B cell (primary cell): ENCODE measurements around the gene GABRR3. TPM values are rescaled to one million over a fixed set of nuclear protein-coding genes. Genes with fewer than 3 reads are reported as not detected.

Source experiments
- ATAC-seq: fragments of 200-7000 bp; cut with Tn5 transposase; one replicate; pipeline ENCODE4 v1.10.0; 2021; ENCODE audit warnings: low read depth, mild to moderate bottlenecking, moderate number of reproducible peaks, moderate library complexity
- CTCF ChIA-PET: fragments of 350-600 bp; sonication (Branson Sonifier 250); formaldehyde crosslinking; loops from one replicate; lab custom pipeline; 2021; ENCODE audit warnings: antibody characterized with exemption, inconsistent platforms; lab: Charles Lee
- POLR2A ChIA-PET: fragments of 350-600 bp; sonication (Branson Sonifier 250); formaldehyde crosslinking; loops from one replicate; lab custom pipeline; 2021; ENCODE audit warnings: antibody characterized with exemption; lab: Charles Lee
- DNase-seq: peaks from one replicate; pipeline ENCODE4 v3.0.0; 2013
- H2AFZ ChIP-seq: 2 replicates; pipeline ENCODE4 v1.6.1; 2012; ENCODE audit warnings: mild to moderate bottlenecking, low read depth, low read length; ENCODE audit not compliant: insufficient read depth, poor library complexity, severe bottlenecking
- H3K27ac ChIP-seq, 2 donors: 1 replicate in 1 of 2; 2 replicates in 1 of 2; pipeline ENCODE4 v1.5.1; 2012 to 2013; ENCODE audit warnings: low read length in 2 of 2, mild to moderate bottlenecking in 2 of 2, moderate library complexity in 1 of 2
- H3K27me3 ChIP-seq, 4 experiments: fragments of 200-600 bp in 1 of 4; sonication (generic) in 1 of 4; replicated peaks in 1 of 4; 1 replicate in 2 of 4; 2 replicates in 2 of 4; pipeline versions ENCODE4 v1.6.1 to v1.7.0; 2013 to 2016; ENCODE audit warnings: low read length in 3 of 4, mild to moderate bottlenecking in 2 of 4, mixed read lengths in 1 of 4, moderate library complexity in 1 of 4; ENCODE audit not compliant: insufficient read depth in 4 of 4, control insufficient read depth in 3 of 4; ENCODE audit errors: control extremely low read depth in 1 of 4
- H3K36me3 ChIP-seq, 2 experiments: replicated peaks in 1 of 2; 1 replicate in 1 of 2; 2 replicates in 1 of 2; pipeline versions ENCODE4 v1.6.1 to v1.7.1; 2013; ENCODE audit warnings: low read length in 1 of 2; ENCODE audit not compliant: insufficient read depth in 2 of 2, control insufficient read depth in 1 of 2; ENCODE audit errors: control extremely low read depth in 1 of 2, extremely low read depth in 1 of 2
- H3K4me1 ChIP-seq, 2 donors: fragments of 200-600 bp in 1 of 2; sonication (generic) in 1 of 2; 1 replicate in 1 of 2; 2 replicates in 1 of 2; pipeline versions ENCODE4 v1.5.1 to v1.6.1; 2013 to 2017; ENCODE audit warnings: low read length in 2 of 2; ENCODE audit not compliant: control insufficient read depth in 2 of 2, insufficient read depth in 2 of 2
- H3K4me2 ChIP-seq: replicated peaks from 2 replicates; pipeline ENCODE3; 2012; ENCODE audit warnings: mild to moderate bottlenecking, low read depth, low read length; ENCODE audit not compliant: poor library complexity, severe bottlenecking
- H3K4me3 ChIP-seq, 5 experiments: fragments of 200-600 bp in 1 of 5; sonication (generic) in 1 of 5; 1 replicate in 3 of 5; 2 replicates in 2 of 5; pipeline versions ENCODE4 v1.5.1 to v1.7.0; 2011 to 2016; ENCODE audit warnings: low read length in 4 of 5, mild to moderate bottlenecking in 4 of 5, low read depth in 2 of 5, control low read depth in 1 of 5, moderate library complexity in 1 of 5; ENCODE audit not compliant: insufficient read depth in 1 of 5; ENCODE audit errors: control extremely low read depth in 1 of 5, extremely low read depth in 1 of 5
- H3K79me2 ChIP-seq: fragments of 200-600 bp; sonication (generic); one replicate; pipeline ENCODE4 v1.6.0; 2016; ENCODE audit warnings: low read length; ENCODE audit not compliant: control insufficient read depth, insufficient read depth
- H3K9ac ChIP-seq: fragments of 200-600 bp; sonication (generic); 2 replicates; pipeline ENCODE4 v1.6.1; 2017; ENCODE audit warnings: mild to moderate bottlenecking, low read length, moderate library complexity
- H3K9me3 ChIP-seq, 3 donors: one replicate each; pipeline versions ENCODE4 v1.6.1 to v1.7.1; 2013; ENCODE audit warnings: low read length in 2 of 3; ENCODE audit not compliant: control insufficient read depth in 2 of 3, insufficient read depth in 1 of 3; ENCODE audit errors: control extremely low read depth in 1 of 3
- H4K20me1 ChIP-seq: 2 replicates; pipeline ENCODE4 v1.6.0; 2012; ENCODE audit warnings: mild to moderate bottlenecking, low read length; ENCODE audit not compliant: insufficient read depth, control insufficient read depth, poor library complexity, severe bottlenecking
- H3K27ac Mint-ChIP-seq: one replicate; pipeline ENCODE4 v1.8.0; 2021; ENCODE audit warnings: mixed read lengths
- H3K27me3 Mint-ChIP-seq: one replicate; pipeline ENCODE4 v1.8.0; 2021; ENCODE audit warnings: mixed read lengths
- H3K4me1 Mint-ChIP-seq: one replicate; pipeline ENCODE4 v1.8.0; 2021; ENCODE audit warnings: mixed read lengths
- H3K4me3 Mint-ChIP-seq: one replicate; pipeline ENCODE4 v1.8.0; 2021; ENCODE audit warnings: mixed read lengths
- H3K9me3 Mint-ChIP-seq: one replicate; pipeline ENCODE4 v1.8.0; 2022; ENCODE audit warnings: mixed read lengths; ENCODE audit not compliant: insufficient read depth
- EZH2 ChIP-seq: IDR thresholded peaks from 2 replicates; pipeline ENCODE4 v1.6.1; 2012; ENCODE audit warnings: borderline replicate concordance, low read depth, mild to moderate bottlenecking, moderate library complexity, low read length; ENCODE audit not compliant: insufficient read depth, poor library complexity, severe bottlenecking
- WGBS: methylation state at CpG from one replicate; pipeline ENCODE4 v1.1.5; 2013; ENCODE audit warnings: missing lambda C conversion rate; ENCODE audit not compliant: insufficient coverage; 5-methylcytosine and 5-hydroxymethylcytosine counted together
- intact Hi-C: fragments of 100-400 bp; cut with micrococcal nuclease; formaldehyde crosslinking; loops from one replicate; pipeline ENCODE4 v1.10.0; 2022
- polyA plus RNA-seq: library from polyadenylated mRNA; depleted of rRNA; stranded (reverse); fragments of >200 nt; gene quantifications from 2 replicates; pipeline ENCODE4 v1.2.3, GENCODE V29; 2012
- total RNA-seq, 2 donors: library from RNA; stranded (reverse); fragments of 120-200 nt in 1 of 2; gene quantifications; 1 replicate in 1 of 2; 2 replicates in 1 of 2; pipeline versions ENCODE4 v1.2.3 to v1.2.4, GENCODE V29; 2013 to 2022
- TF ChIP-seq, protein P1 (sequence below): fragments of 200-600 bp; IDR thresholded peaks from one replicate; pipeline ENCODE4 v1.8.0; 2022; ENCODE audit warnings: antibody characterized with exemption, mild to moderate bottlenecking

Gene GABRR3
- total and polyA plus RNA-seq, 2 donors (not counting 1 experiment from before 2014, with no cell fraction given), result not detected

DNA sequence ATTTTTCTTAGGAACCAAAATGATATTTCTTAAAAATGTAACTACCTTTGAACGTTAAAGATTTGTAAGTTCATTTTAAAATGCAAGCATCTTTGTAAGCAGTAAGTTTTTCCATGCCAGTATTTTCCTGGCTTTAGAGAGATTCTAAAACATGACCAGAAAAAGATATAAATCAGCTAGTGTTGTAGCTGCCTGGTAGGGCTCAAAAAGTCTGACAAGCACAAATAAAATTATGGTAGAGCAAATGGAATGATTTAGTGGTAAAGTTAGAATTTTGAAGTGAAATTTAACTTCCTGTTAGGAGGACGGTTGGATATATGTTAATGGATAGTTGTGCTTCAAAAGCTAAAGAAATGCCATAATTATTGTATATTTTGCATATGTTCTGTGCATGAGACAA, 29.7 kb downstream of the GABRR3 start:
- no CpG with 5 or more reads among the region's 2 CpGs for WGBS
- H3K9me3 Mint-ChIP-seq, result no peaks in the 10 kb centered on the region
- intact Hi-C loops, result loop anchor here (5.0 kb wide), 1 partner anchor 93 kb away; no protein-coding TSS in a partner anchor
- Histone ChIP-seq H2AFZ (no peak overlapping the region), H3K4me2 (no peak overlapping the region), H3K36me3 (no peaks in the 10 kb centered on the region), H3K4me3 (no peak overlapping the region), H3K27ac (no peak overlapping the region), H3K9ac (no peak overlapping the region), H3K9me3 (no peaks in the 10 kb centered on the region), H3K27me3 (no peaks in the 10 kb centered on the region), H3K4me1 (peaks cover 8 to 18% of the 10 kb centered on the region in 2 donors), H4K20me1 (no peaks in the 10 kb centered on the region), H3K79me2 (no peaks in the 10 kb centered on the region)
- H3K27ac Mint-ChIP-seq, result no peak overlapping the region
- POLR2A ChIA-PET, result no interaction called here
- no peak overlapping the region for H3K4me3 Mint-ChIP-seq
- TF ChIP-seq, protein P1, sequence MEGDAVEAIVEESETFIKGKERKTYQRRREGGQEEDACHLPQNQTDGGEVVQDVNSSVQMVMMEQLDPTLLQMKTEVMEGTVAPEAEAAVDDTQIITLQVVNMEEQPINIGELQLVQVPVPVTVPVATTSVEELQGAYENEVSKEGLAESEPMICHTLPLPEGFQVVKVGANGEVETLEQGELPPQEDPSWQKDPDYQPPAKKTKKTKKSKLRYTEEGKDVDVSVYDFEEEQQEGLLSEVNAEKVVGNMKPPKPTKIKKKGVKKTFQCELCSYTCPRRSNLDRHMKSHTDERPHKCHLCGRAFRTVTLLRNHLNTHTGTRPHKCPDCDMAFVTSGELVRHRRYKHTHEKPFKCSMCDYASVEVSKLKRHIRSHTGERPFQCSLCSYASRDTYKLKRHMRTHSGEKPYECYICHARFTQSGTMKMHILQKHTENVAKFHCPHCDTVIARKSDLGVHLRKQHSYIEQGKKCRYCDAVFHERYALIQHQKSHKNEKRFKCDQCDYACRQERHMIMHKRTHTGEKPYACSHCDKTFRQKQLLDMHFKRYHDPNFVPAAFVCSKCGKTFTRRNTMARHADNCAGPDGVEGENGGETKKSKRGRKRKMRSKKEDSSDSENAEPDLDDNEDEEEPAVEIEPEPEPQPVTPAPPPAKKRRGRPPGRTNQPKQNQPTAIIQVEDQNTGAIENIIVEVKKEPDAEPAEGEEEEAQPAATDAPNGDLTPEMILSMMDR, result no peak
- TF ChIP-seq EZH2, result no peak
- H3K27me3 Mint-ChIP-seq, result peaks cover 12% of the 10 kb centered on the region
- H3K4me1 Mint-ChIP-seq, result peaks cover 24% of the 10 kb centered on the region
- CTCF ChIA-PET, result no interaction called here
- ATAC-seq (no peak), DNase-seq (no peak)

DNA sequence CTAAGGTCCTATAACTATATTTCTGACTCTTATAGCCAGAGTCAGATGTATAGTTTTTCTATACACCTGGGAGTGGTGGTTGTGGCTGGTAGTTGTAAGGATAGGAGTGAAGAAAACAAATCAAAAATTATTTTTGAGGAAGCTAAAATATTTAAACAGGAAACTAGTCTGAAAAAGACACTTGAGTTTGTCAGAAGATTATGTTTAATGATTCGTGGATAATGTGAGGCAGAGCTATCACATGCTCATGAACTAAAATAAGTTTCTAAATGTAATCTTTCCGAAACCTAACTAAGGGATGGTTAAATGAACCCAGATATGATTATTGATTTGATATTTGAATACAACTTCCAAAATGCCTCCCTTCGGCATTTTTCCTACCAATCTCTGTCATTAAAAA, 30.4 kb downstream of the GABRR3 start:
- DNase-seq (no peak), ATAC-seq (no peak)
- Histone ChIP-seq H3K9ac (peak overlapping the region; percentile 2), H4K20me1 (no peaks in the 10 kb centered on the region), H3K9me3 (no peaks in the 10 kb centered on the region), H3K36me3 (no peaks in the 10 kb centered on the region), H3K4me3 (no peak overlapping the region), H2AFZ (peak overlapping the region; percentile 53), H3K4me2 (peak overlapping the region; percentile 25), H3K27ac (peak overlapping the region; percentile 8 to 66), H3K4me1 (peaks cover 8 to 18% of the 10 kb centered on the region in 2 donors), H3K79me2 (no peaks in the 10 kb centered on the region), H3K27me3 (no peaks in the 10 kb centered on the region)
- Mint-ChIP-seq H3K4me1 (peaks cover 24% of the 10 kb centered on the region), H3K27ac (no peak overlapping the region), H3K4me3 (peak overlapping the region; percentile 6), H3K9me3 (no peaks in the 10 kb centered on the region), H3K27me3 (peaks cover 12% of the 10 kb centered on the region)
- WGBS, result no CpG with 5 or more reads among the region's 3 CpGs
- ChIA-PET POLR2A (interaction anchor here (0.5 to 0.7 kb wide), 2 partner anchors 16 to 637 kb away, joined by 3 to 5 read pairs; no protein-coding TSS in a partner anchor), CTCF (no interaction called here)
- TF ChIP-seq EZH2, result no peak
- TF ChIP-seq, protein P1, result no peak
- intact Hi-C loops, result loop anchor here (5.0 kb wide), 1 partner anchor 92 kb away; no protein-coding TSS in a partner anchor
